ENCODE data around the gene IFNLR1. TPM values are rescaled to one million over a fixed set of nuclear protein-coding genes. Genes with fewer than 3 reads are reported as not detected.

IFNLR1 gene
- polyA plus RNA-seq, 3 donors = not detected

- H3K9me3 Mint-ChIP-seq = peaks cover 0 to 2% (median 0%) of the 10 kb centered on the region in 7 donors
Observed at GRCh38 chr1:24113641-24114033, 73.5 kb downstream of the IFNLR1 start.

GRCh38 chr1:24111996-24112779 lies 74.9 kb downstream of the IFNLR1 start, which contains the start of gene MYOM3:
TSS of gene MYOM3 (minus strand) at chr1:24112135. CDS start at chr1:24108636, 3,499 bp downstream.
- Mint-ChIP-seq H3K27me3 (ENCODE audit: low read depth in 3 of 3) (peaks cover 12 to 31% (median 21%) of the 10 kb centered on the region in 3 donors), H3K27ac (peak within 1 kb of the TSS in 1 of 7 donors; percentile 39), H3K4me1 (peaks cover 12% of the 10 kb centered on the region), H3K9me3 (peaks cover 0 to 2% (median 0%) of the 10 kb centered on the region in 7 donors), H3K4me3 (peak within 1 kb of the TSS in 1 of 2 donors; percentile 54), H3K36me3 (no peaks in the 10 kb centered on the region)
- Histone ChIP-seq H2AFZ (ENCODE audit: insufficient read depth, low read depth, low read length, poor library complexity, severe bottlenecking) (peak within 1 kb of the TSS; percentile 65), H3K9me3 (replicated peaks in 1 of 2; ENCODE audit: control insufficient read depth in 1 of 2, insufficient read depth in 1 of 2, low read length in 2 of 2) (no peaks in the 10 kb centered on the region), H3K4me3 (replicated peaks in 1 of 3; ENCODE audit: low read depth in 2 of 3, low read length in 3 of 3) (no peak within 1 kb of the TSS), H3K4me2 (replicated peaks; ENCODE audit: extremely low read depth, low read length, poor library complexity, severe bottlenecking) (peak within 1 kb of the TSS; percentile 26), H3K9ac (ENCODE audit: insufficient read depth, low read length, poor library complexity, severe bottlenecking) (no peak within 1 kb of the TSS), H3K27me3 (ENCODE audit: control insufficient read depth in 2 of 2, insufficient read depth in 2 of 2, low read length in 2 of 2) (peaks cover 0 to 2% of the 10 kb centered on the region in 2 donors), H3K4me1 (ENCODE audit: control insufficient read depth in 1 of 2, insufficient read depth in 2 of 2, low read length in 2 of 2) (no peaks in the 10 kb centered on the region), H3K79me2 (ENCODE audit: insufficient read depth, low read length) (no peaks in the 10 kb centered on the region), H4K20me1 (ENCODE audit: insufficient read depth, low read length) (no peaks in the 10 kb centered on the region), H3K27ac (ENCODE audit: low read depth in 1 of 2, low read length in 2 of 2) (no peak within 1 kb of the TSS), H3K36me3 (replicated peaks in 1 of 2; ENCODE audit: control insufficient read depth in 1 of 2, insufficient read depth in 2 of 2, low read length in 2 of 2) (no peaks in the 10 kb centered on the region)
- peak; percentile 9 for TF ChIP-seq CTCF (IDR thresholded peaks at IDR 0.05)
- no peak for DNase-seq
- intact Hi-C loops (cut with micrococcal nuclease) = no loop called here
- WGBS (ENCODE audit: insufficient coverage) = 56% methylated on average over 17 of the region's 27 CpGs

More at GRCh38 chr1:24113641-24114033, 73.5 kb downstream of the IFNLR1 start:
- Histone ChIP-seq H3K9ac (ENCODE audit: insufficient read depth, low read length, poor library complexity, severe bottlenecking) (no peak overlapping the region), H3K9me3 (replicated peaks in 1 of 2; ENCODE audit: control insufficient read depth in 1 of 2, insufficient read depth in 1 of 2, low read length in 2 of 2) (no peaks in the 10 kb centered on the region), H3K27ac (ENCODE audit: low read depth in 1 of 2, low read length in 2 of 2) (no peak overlapping the region), H4K20me1 (ENCODE audit: insufficient read depth, low read length) (no peaks in the 10 kb centered on the region), H3K36me3 (replicated peaks in 1 of 2; ENCODE audit: control insufficient read depth in 1 of 2, insufficient read depth in 2 of 2, low read length in 2 of 2) (no peaks in the 10 kb centered on the region), H3K4me3 (replicated peaks in 1 of 3; ENCODE audit: low read depth in 2 of 3, low read length in 3 of 3) (no peak overlapping the region), H3K27me3 (ENCODE audit: control insufficient read depth in 2 of 2, insufficient read depth in 2 of 2, low read length in 2 of 2) (peaks cover 0 to 2% of the 10 kb centered on the region in 2 donors), H3K79me2 (ENCODE audit: insufficient read depth, low read length) (no peaks in the 10 kb centered on the region), H3K4me2 (replicated peaks; ENCODE audit: extremely low read depth, low read length, poor library complexity, severe bottlenecking) (no peak overlapping the region), H3K4me1 (ENCODE audit: control insufficient read depth in 1 of 2, insufficient read depth in 2 of 2, low read length in 2 of 2) (no peaks in the 10 kb centered on the region), H2AFZ (ENCODE audit: insufficient read depth, low read depth, low read length, poor library complexity, severe bottlenecking) (no peak overlapping the region)
- Mint-ChIP-seq H3K27me3 (ENCODE audit: low read depth in 3 of 3) (peaks cover 12 to 32% (median 21%) of the 10 kb centered on the region in 3 donors), H3K27ac (no peak overlapping the region), H3K4me1 (peaks cover 12% of the 10 kb centered on the region), H3K4me3 (no peak overlapping the region), H3K36me3 (no peaks in the 10 kb centered on the region)
- 80% methylated on average over 3 of the region's 6 CpGs for WGBS (ENCODE audit: insufficient coverage)
- intact Hi-C loops (cut with micrococcal nuclease) = no loop called here
- no peak for DNase-seq
- TF ChIP-seq CTCF (IDR thresholded peaks at IDR 0.05) = no peak

Data from CD14-positive monocyte (primary cell).